HCT116 (cell line): ENCODE data around the gene CXCL1. TPM values are rescaled to one million over a fixed set of nuclear protein-coding genes. Genes with fewer than 3 reads are reported as not detected.

Source experiments
- total RNA-seq: library from RNA; stranded (reverse); gene quantifications from one replicate; pipeline ENCODE4 v1.2.1, GENCODE V29; 2021; ENCODE audit not compliant: unreplicated experiment

Gene CXCL1
- total RNA-seq, 1 experiment from 2014 or later = 2.5 TPM

Other genes with a start within 250 kb of the CXCL1 start
- gene RASSF6, start 249.0 kb upstream of the CXCL1 start, total RNA-seq = 1.1 TPM
- 1.8 TPM for gene CXCL8, start 128.8 kb upstream of the CXCL1 start, total RNA-seq
- gene CXCL6, start 32.7 kb upstream of the CXCL1 start, total RNA-seq = not detected
- gene PF4V1, start 16.1 kb upstream of the CXCL1 start, total RNA-seq = not detected
- gene PF4, start 112.6 kb downstream of the CXCL1 start, total RNA-seq = not detected
- gene PPBP, start 118.8 kb downstream of the CXCL1 start, total RNA-seq = not detected
- gene CXCL5, start 129.3 kb downstream of the CXCL1 start, total RNA-seq = not detected
- gene CXCL3, start 169.3 kb downstream of the CXCL1 start, total RNA-seq = 1.9 TPM
- gene CXCL2, start 229.8 kb downstream of the CXCL1 start, total RNA-seq = 1.8 TPM